Activated T-cell treated with anti-CD3 and anti-CD28 coated beads, Interleukin-2, amount 50 U/mL, for 1 hour (primary cell): ENCODE data around the gene ECHDC3.
"Not testable (repeated sequence)": the region's sequence is repeated elsewhere in the genome, so short reads cannot be mapped to it uniquely, and the experiment has no call there.

Source experiments
- DNase-seq: peaks from one replicate; pipeline ENCODE4 v3.0.0-alpha.2; 2020

ECHDC3 gene

GRCh38 chr10:11719496-11720259, 22.5 kb upstream of the ECHDC3 start:
- no peak for DNase-seq

GRCh38 chr10:11720260-11720741, 21.9 kb upstream of the ECHDC3 start:
- DNase-seq: no peak

GRCh38 chr10:11721806-11722205, 20.4 kb upstream of the ECHDC3 start:
- DNase-seq: no peak

GRCh38 chr10:11723359-11723758, 18.8 kb upstream of the ECHDC3 start:
- no peak for DNase-seq

- DNase-seq: no peak
These were observed 17.0 kb upstream of the ECHDC3 start for GRCh38 chr10:11724938-11725776.

- no peak for DNase-seq
These were observed 16.3 kb upstream of the ECHDC3 start for GRCh38 chr10:11725912-11726311.

- no peak for DNase-seq
These were observed 14.6 kb upstream of the ECHDC3 start for GRCh38 chr10:11727563-11727962.

GRCh38 chr10:11728353-11728752, 13.8 kb upstream of the ECHDC3 start:
- no peak for DNase-seq

GRCh38 chr10:11729790-11730315, 12.3 kb upstream of the ECHDC3 start:
- no peak for DNase-seq

GRCh38 chr10:11730779-11731178, 11.4 kb upstream of the ECHDC3 start:
- DNase-seq: no peak

GRCh38 chr10:11736767-11737166, 5.4 kb upstream of the ECHDC3 start:
- not testable (repeated sequence) for DNase-seq

GRCh38 chr10:11737258-11738032, 4.7 kb upstream of the ECHDC3 start:
- DNase-seq: not testable (repeated sequence)

GRCh38 chr10:11740907-11741306, 1.3 kb upstream of the ECHDC3 start:
- no peak for DNase-seq

- no peak for DNase-seq
These were observed 574 bp upstream of the ECHDC3 start for GRCh38 chr10:11741608-11742007.

GRCh38 chr10:11742779-11743298, 657 bp downstream of the ECHDC3 start:
- DNase-seq: no peak

GRCh38 chr10:11743461-11744338, 1.5 kb downstream of the ECHDC3 start:
- no peak for DNase-seq

GRCh38 chr10:11745045-11745444, 2.9 kb downstream of the ECHDC3 start:
- DNase-seq: no peak

GRCh38 chr10:11746883-11747539, 4.8 kb downstream of the ECHDC3 start:
- no peak for DNase-seq

GRCh38 chr10:11748866-11749265, 6.7 kb downstream of the ECHDC3 start:
- DNase-seq: no peak

GRCh38 chr10:11750420-11750819, 8.2 kb downstream of the ECHDC3 start:
- no peak for DNase-seq

- no peak for DNase-seq
These were observed 12.0 kb downstream of the ECHDC3 start for GRCh38 chr10:11754173-11754572.
